K562 (cell line): ENCODE measurements around the gene ATXN1L. TPM values are rescaled to one million over a fixed set of nuclear protein-coding genes. Genes with fewer than 3 reads are reported as not detected.

ENCODE experiments used
- ATAC-seq: fragments of 200-7000 bp; cut with Tn5 transposase; 3 replicates; pipeline ENCODE4 v1.9.1; 2020; ENCODE audit warnings: moderate library complexity
- BruUV-seq: library from RNA; stranded (reverse); fragments of 400-500 nt; replicated peaks from 2 replicates; lab custom pipeline; 2021; lab: Mats Ljungman, UMichigan
- CTCF ChIA-PET: fragments of 300-600 bp; formaldehyde crosslinking; extraction: SDS; loops from one replicate; lab custom pipeline; 2021; ENCODE audit warnings: low intra/inter-chr PET ratio; lab: Yijun Ruan, JAX
- POLR2A ChIA-PET: fragments of 300-600, 350-650 bp; sonication (Branson Sonifier 250); formaldehyde crosslinking; extraction: SDS; loops from one replicate; lab custom pipeline; 2021; ENCODE audit warnings: antibody characterized with exemption, inconsistent platforms; lab: Yijun Ruan, JAX
- DNase-seq, 4 experiments: peaks; one replicate each; pipeline versions ENCODE4 v3.0.0 to v3.0.0-alpha.2; 2011 to 2018; ENCODE audit warnings: low spot score in 3 of 4, mixed read lengths in 3 of 4; ENCODE audit errors: extremely low read depth in 1 of 4
- FAIRE-seq: peaks from 2 replicates; lab custom pipeline; 2011; peaks lifted over from hg19 to GRCh38; lab: Jason Lieb, UNC
- H2AFZ ChIP-seq: 2 replicates; pipeline ENCODE4 v1.6.0; 2011; ENCODE audit warnings: low read depth, low read length, control low read depth, inconsistent platforms
- H3K27ac ChIP-seq: fragments of 200-600 bp; 3 replicates; pipeline ENCODE4 v1.8.0; 2011; ENCODE audit warnings: low read depth, mild to moderate bottlenecking, control low read depth, inconsistent platforms, low read length, moderate library complexity, mixed read lengths; ENCODE audit errors: extremely low read depth
- H3K27me3 ChIP-seq, 2 experiments: fragments of 300-600 bp in 1 of 2; 2 replicates in 1 of 2; 3 replicates in 1 of 2; pipeline versions ENCODE4 v1.6.0 to v1.8.0; 2011; ENCODE audit warnings: inconsistent platforms in 2 of 2, low read length in 2 of 2, mild to moderate bottlenecking in 1 of 2, mixed read lengths in 1 of 2, moderate library complexity in 1 of 2; ENCODE audit not compliant: control insufficient read depth in 2 of 2, insufficient read depth in 2 of 2
- H3K36me3 ChIP-seq: fragments of 300-600 bp; 3 replicates; pipeline ENCODE4 v1.8.0; 2011; ENCODE audit warnings: mild to moderate bottlenecking, low read length, inconsistent platforms; ENCODE audit not compliant: control insufficient read depth, insufficient read depth
- H3K4me1 ChIP-seq, 2 experiments: fragments of 200-600 bp in 1 of 2; replicated peaks in 1 of 2; 2 replicates in 1 of 2; 3 replicates in 1 of 2; pipeline versions ENCODE4 v1.5.1 to v1.8.0; 2011; ENCODE audit warnings: inconsistent platforms in 2 of 2, low read length in 2 of 2, mild to moderate bottlenecking in 1 of 2, mixed read lengths in 1 of 2, moderate library complexity in 1 of 2; ENCODE audit not compliant: control insufficient read depth in 2 of 2, insufficient read depth in 2 of 2
- H3K4me2 ChIP-seq: 2 replicates; pipeline ENCODE4 v1.6.1; 2011; ENCODE audit warnings: low read length, control low read depth, inconsistent platforms, mixed read lengths; ENCODE audit not compliant: insufficient read depth
- H3K4me3 ChIP-seq: fragments of 200-600 bp; sonication (generic), shearing (Covaris generic); 2 replicates; pipeline ENCODE4 v1.5.1; 2016; ENCODE audit warnings: control low read depth, inconsistent platforms
- H3K79me2 ChIP-seq: fragments of 200-600 bp; 3 replicates; pipeline ENCODE4 v1.8.0; 2011; ENCODE audit warnings: low read length, inconsistent platforms; ENCODE audit not compliant: control insufficient read depth, insufficient read depth
- H3K9ac ChIP-seq, 2 experiments: 2 replicates each; pipeline versions ENCODE4 v1.6.0 to v1.6.1; 2011; ENCODE audit warnings: low read depth in 2 of 2, low read length in 2 of 2, control low read depth in 1 of 2, inconsistent platforms in 1 of 2, mild to moderate bottlenecking in 1 of 2, mixed read lengths in 1 of 2; ENCODE audit not compliant: insufficient read depth in 1 of 2
- H3K9me1 ChIP-seq: one replicate; pipeline ENCODE4 v1.6.0; 2011; ENCODE audit warnings: inconsistent platforms, mild to moderate bottlenecking, low read length, moderate library complexity; ENCODE audit not compliant: control insufficient read depth, insufficient read depth
- H3K9me3 ChIP-seq: replicated peaks from 2 replicates; pipeline ENCODE4 v1.5.1; 2011; ENCODE audit warnings: low read depth, low read length, inconsistent platforms; ENCODE audit not compliant: control insufficient read depth, insufficient read depth
- H4K20me1 ChIP-seq: replicated peaks from 2 replicates; pipeline ENCODE4 v1.6.1; 2011; ENCODE audit warnings: low read length, inconsistent platforms, mixed read lengths; ENCODE audit not compliant: control insufficient read depth, insufficient read depth
- EP400 ChIP-seq: fragments of 450-650 bp; IDR thresholded peaks from 2 replicates; pipeline ENCODE4 v1.6.1; 2017; ENCODE audit warnings: antibody characterized with exemption, mild to moderate bottlenecking, moderate library complexity
- ETS2 ChIP-seq: IDR thresholded peaks from 2 replicates; pipeline ENCODE4 v1.6.1; 2016; ENCODE audit warnings: borderline replicate concordance, missing genetic modification characterization, mild to moderate bottlenecking, moderate library complexity, missing compliant biosample characterization; ENCODE audit not compliant: poor library complexity, severe bottlenecking
- GATAD2B ChIP-seq: fragments of 450-650 bp; IDR thresholded peaks from 2 replicates; pipeline ENCODE4 v1.6.1; 2017; ENCODE audit warnings: mild to moderate bottlenecking, borderline replicate concordance
- MAFG ChIP-seq: fragments of 450-650 bp; conservative IDR thresholded peaks from 2 replicates; pipeline ENCODE4 v1.6.1; 2016; ENCODE audit warnings: missing genetic modification characterization, missing compliant biosample characterization
- MEIS2 ChIP-seq: fragments of 450-650 bp; IDR thresholded peaks from 2 replicates; pipeline ENCODE4 v1.6.1; 2014; ENCODE audit warnings: mild to moderate bottlenecking; ENCODE audit not compliant: partially characterized antibody
- SMARCA4 ChIP-seq: fragments of 450-650 bp; IDR thresholded peaks from 2 replicates; pipeline ENCODE4 v1.6.1; 2016
- SMARCE1 ChIP-seq: fragments of 450-650 bp; IDR thresholded peaks from 2 replicates; pipeline ENCODE4 v1.7.1; 2016; ENCODE audit warnings: mild to moderate bottlenecking
- TAL1 ChIP-seq: fragments of 450-650 bp; IDR thresholded peaks from 2 replicates; pipeline ENCODE4 v1.6.1; 2016; ENCODE audit warnings: mild to moderate bottlenecking
- TEAD1 ChIP-seq, 2 experiments: fragments of 450-650 bp in 1 of 2; sonication (generic) in 1 of 2; formaldehyde crosslinking; IDR thresholded peaks; 2 replicates each; pipeline versions ENCODE4 v1.4.0 to v1.8.0; 2020 to 2022; ENCODE audit warnings: mild to moderate bottlenecking in 2 of 2, missing genetic modification reagents in 1 of 2
- ZBTB1 ChIP-seq: sonication (generic); formaldehyde crosslinking; IDR thresholded peaks from 2 replicates; pipeline ENCODE4 v1.8.1; 2023; ENCODE audit warnings: missing genetic modification reagents, low read depth, mild to moderate bottlenecking, borderline replicate concordance
- ZZZ3 ChIP-seq: fragments of 450-650 bp; IDR thresholded peaks from 2 replicates; pipeline ENCODE4 v1.6.1; 2016; ENCODE audit warnings: antibody characterized with exemption, mild to moderate bottlenecking, moderate library complexity
- WGBS: fragments of 100-300 bp; shearing (Covaris generic); methylation state at CpG from one replicate; pipeline ENCODE4 v1.1.6; 2016; ENCODE audit warnings: low coverage, mixed read lengths; ENCODE audit not compliant: insufficient coverage; ENCODE audit errors: missing lambda C conversion rate; 5-methylcytosine and 5-hydroxymethylcytosine counted together
- in situ Hi-C: fragments of 300-500 bp; cut with MboI; formaldehyde crosslinking; loops from 4 replicates; pipeline ENCODE4 v1.15.0; 2018; ENCODE audit warnings: inconsistent platforms, mixed read lengths
- intact Hi-C: fragments of 100-400 bp; cut with micrococcal nuclease; formaldehyde crosslinking; loops from 2 replicates; pipeline ENCODE4 v1.14.2; 2022
- polyA plus RNA-seq, 8 experiments: library from polyadenylated mRNA; depleted of rRNA in 4 of 8; stranded (reverse) in 5 of 8; unstranded in 3 of 8; fragments of >200 nt; fragmentation: Nextera tagmentation in 2 of 8; fragmentation: Illumina TruSeq in 1 of 8; extraction: Ambion mirVana in 2 of 8; extraction: Trizol in 1 of 8; gene quantifications; 2 replicates each; pipeline versions ENCODE4 v1.2.1 to v1.2.3, GENCODE V29; 2011 to 2014; ENCODE audit warnings: inconsistent platforms in 1 of 8, missing spikeins in 1 of 8
- total RNA-seq, 7 experiments: library from RNA; depleted of rRNA in 6 of 7; stranded (reverse); fragments of >200 nt in 6 of 7; fragmentation: Illumina TruSeq in 2 of 7; extraction: Trizol in 2 of 7; gene quantifications; 2 replicates each; pipeline versions ENCODE4 v1.2.1 to v1.2.3, GENCODE V29; 2011 to 2021; ENCODE audit warnings: low replicate concordance in 1 of 7
- TF ChIP-seq, protein P1 (sequence below): sonication (generic); formaldehyde crosslinking; IDR thresholded peaks from 2 replicates; pipeline ENCODE4 v1.8.0; 2022; ENCODE audit warnings: missing genetic modification reagents, mild to moderate bottlenecking, moderate library complexity, borderline replicate concordance
- TF ChIP-seq, protein P2 (sequence below): fragments of 450-650 bp; IDR thresholded peaks from 2 replicates; pipeline ENCODE4 v1.6.1; 2016
- TF ChIP-seq, protein P3 (sequence below): fragments of 450-650 bp; conservative IDR thresholded peaks from 2 replicates; pipeline ENCODE4 v1.6.1; 2016; ENCODE audit warnings: missing genetic modification characterization, low read depth, mild to moderate bottlenecking, control low read depth, missing compliant biosample characterization

Gene ATXN1L
- total and polyA plus RNA-seq, 9 of the 15 experiments (the other 6 are each of a cell fraction or from before 2014, with no cell fraction given): 1.4 to 11.3 (median 9.3) TPM

DNA sequence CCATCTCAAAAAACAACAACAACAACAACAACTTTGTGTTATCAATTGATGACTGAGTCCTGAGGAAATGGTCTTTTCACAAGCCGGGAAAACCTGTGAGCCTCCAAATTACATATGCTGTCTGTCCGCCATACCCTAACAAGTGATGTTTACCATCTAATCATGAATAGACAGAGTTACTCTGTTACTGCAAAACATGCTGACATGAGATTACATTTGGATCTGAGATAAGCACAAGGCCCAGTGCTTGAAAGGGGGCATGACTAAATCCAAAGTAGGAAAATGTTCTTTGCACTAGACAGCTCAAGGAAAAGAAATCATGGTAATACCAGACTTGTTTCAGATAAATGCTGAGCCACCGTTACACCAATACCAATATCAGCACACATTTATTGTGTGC is 8.6 kb upstream of the ATXN1L start:
- FAIRE-seq: no peak
- H3K36me3 ChIP-seq: no peaks in the 10 kb centered on the region
- ATAC-seq: peak; percentile 75
- H3K9me3 ChIP-seq: no peaks in the 10 kb centered on the region
- peak in 2 of 4 experiments; percentile 35 to 52 for DNase-seq
- no peak overlapping the region for H3K9ac ChIP-seq
- no peaks in the 10 kb centered on the region for H3K27me3 ChIP-seq
- ChIA-PET CTCF (no interaction called here), POLR2A (interaction anchor here (0.9 to 1.1 kb wide), 2 partner anchors 9 to 16 kb away, joined by 3 to 5 read pairs; partner anchors contain the start of gene ATXN1L)
- peak overlapping the region; percentile 54; the same call in 1 of the 2 replicates for H2AFZ ChIP-seq
- no peak overlapping the region for H3K4me3 ChIP-seq
- 0 out of 2 replicates have a peak overlapping the region, but pooled peaks have one; percentile 29 for H3K4me2 ChIP-seq
- H4K20me1 ChIP-seq: no peaks in the 10 kb centered on the region
- H3K4me1 ChIP-seq: peaks cover 0 to 5% of the 10 kb centered on the region in 2 experiments; a peak in 1 of 5 replicates
- WGBS: 19% methylated on average over 3 of the region's 3 CpGs
- intact Hi-C loops (no loop called here), in situ Hi-C loops (no loop called here)
- no peak overlapping the region for H3K27ac ChIP-seq
- no peaks in the 10 kb centered on the region for H3K9me1 ChIP-seq
- no TSS peak for BruUV-seq
- no peaks in the 10 kb centered on the region for H3K79me2 ChIP-seq
- TF ChIP-seq MAFG (tag) (peak; percentile 86), TAL1 (peak; percentile 83), ETS2 (no peak), GATAD2B (0 out of 2 replicates have a peak, but pooled peaks have one; percentile 47), SMARCA4 (peak; percentile 79), ZBTB1 (CRISPR knock-in tag) (no peak), TEAD1 (CRISPR knock-in tag; IDR thresholded peaks at IDR 0.05) (0 out of 4 replicates have a peak, but pooled peaks of 1 of the 2 experiments have one; percentile 6), SMARCE1 (peak; percentile 78; the same call in 1 of the 2 replicates), EP400 (0 out of 2 replicates have a peak, but pooled peaks have one; percentile 22), ZZZ3 (no peak), MEIS2 (peak; percentile 43)
- TF ChIP-seq, protein P1, sequence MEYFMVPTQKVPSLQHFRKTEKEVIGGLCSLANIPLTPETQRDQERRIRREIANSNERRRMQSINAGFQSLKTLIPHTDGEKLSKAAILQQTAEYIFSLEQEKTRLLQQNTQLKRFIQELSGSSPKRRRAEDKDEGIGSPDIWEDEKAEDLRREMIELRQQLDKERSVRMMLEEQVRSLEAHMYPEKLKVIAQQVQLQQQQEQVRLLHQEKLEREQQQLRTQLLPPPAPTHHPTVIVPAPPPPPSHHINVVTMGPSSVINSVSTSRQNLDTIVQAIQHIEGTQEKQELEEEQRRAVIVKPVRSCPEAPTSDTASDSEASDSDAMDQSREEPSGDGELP (CRISPR knock-in tag): no peak
- TF ChIP-seq, protein P2, sequence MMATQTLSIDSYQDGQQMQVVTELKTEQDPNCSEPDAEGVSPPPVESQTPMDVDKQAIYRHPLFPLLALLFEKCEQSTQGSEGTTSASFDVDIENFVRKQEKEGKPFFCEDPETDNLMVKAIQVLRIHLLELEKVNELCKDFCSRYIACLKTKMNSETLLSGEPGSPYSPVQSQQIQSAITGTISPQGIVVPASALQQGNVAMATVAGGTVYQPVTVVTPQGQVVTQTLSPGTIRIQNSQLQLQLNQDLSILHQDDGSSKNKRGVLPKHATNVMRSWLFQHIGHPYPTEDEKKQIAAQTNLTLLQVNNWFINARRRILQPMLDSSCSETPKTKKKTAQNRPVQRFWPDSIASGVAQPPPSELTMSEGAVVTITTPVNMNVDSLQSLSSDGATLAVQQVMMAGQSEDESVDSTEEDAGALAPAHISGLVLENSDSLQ: peak; percentile 53
- TF ChIP-seq, protein P3, sequence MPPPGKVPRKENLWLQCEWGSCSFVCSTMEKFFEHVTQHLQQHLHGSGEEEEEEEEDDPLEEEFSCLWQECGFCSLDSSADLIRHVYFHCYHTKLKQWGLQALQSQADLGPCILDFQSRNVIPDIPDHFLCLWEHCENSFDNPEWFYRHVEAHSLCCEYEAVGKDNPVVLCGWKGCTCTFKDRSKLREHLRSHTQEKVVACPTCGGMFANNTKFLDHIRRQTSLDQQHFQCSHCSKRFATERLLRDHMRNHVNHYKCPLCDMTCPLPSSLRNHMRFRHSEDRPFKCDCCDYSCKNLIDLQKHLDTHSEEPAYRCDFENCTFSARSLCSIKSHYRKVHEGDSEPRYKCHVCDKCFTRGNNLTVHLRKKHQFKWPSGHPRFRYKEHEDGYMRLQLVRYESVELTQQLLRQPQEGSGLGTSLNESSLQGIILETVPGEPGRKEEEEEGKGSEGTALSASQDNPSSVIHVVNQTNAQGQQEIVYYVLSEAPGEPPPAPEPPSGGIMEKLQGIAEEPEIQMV (tag): no peak
